Bone marrow (tissue), 2 donors: ENCODE data around the gene PARPBP.
"Not testable (repeated sequence)": the region's sequence is repeated elsewhere in the genome, so short reads cannot be mapped to it uniquely, and the experiment has no call there.

ENCODE experiments used
- DNase-seq, 2 donors: peaks; one replicate each; lab custom pipeline; 2025; lab: John Stamatoyannopoulos, UW

The PARPBP gene

GRCh38 chr12:102119674-102120563 lies at the start of gene PARPBP, which contains the start of gene NUP37:
PARPBP (plus strand) TSS chr12:102120183; CDS start chr12:102123889, 3,706 bp downstream.
NUP37 (minus strand) TSS chr12:102120114; CDS start chr12:102118518, 1,596 bp downstream.
- DNase-seq: peak; percentile 76 to 80

- not testable (repeated sequence) for DNase-seq
These were observed 47.9 kb upstream of the PARPBP start for GRCh38 chr12:102072092-102072491.

GRCh38 chr12:102080842-102081241 lies 39.1 kb upstream of the PARPBP start:
- DNase-seq: no peak

- DNase-seq: not testable (repeated sequence)
These were observed 30.7 kb upstream of the PARPBP start for GRCh38 chr12:102089228-102089835.

- DNase-seq: no peak
These were observed 26.7 kb upstream of the PARPBP start for GRCh38 chr12:102093319-102093718.

- DNase-seq: peak in 1 of 2 donors; percentile 7
These were observed 24.2 kb upstream of the PARPBP start for GRCh38 chr12:102095677-102096263.

- DNase-seq: no peak
These were observed 23.1 kb upstream of the PARPBP start for GRCh38 chr12:102096855-102097254.

GRCh38 chr12:102106905-102107304 lies 13.1 kb upstream of the PARPBP start:
- no peak for DNase-seq

- DNase-seq: no peak
These were observed 12.0 kb upstream of the PARPBP start for GRCh38 chr12:102107970-102108369.

- no peak for DNase-seq
These were observed 9.2 kb upstream of the PARPBP start for GRCh38 chr12:102110782-102111181.

- no peak for DNase-seq
These were observed 5.8 kb upstream of the PARPBP start for GRCh38 chr12:102114212-102114611.

- no peak for DNase-seq
These were observed 3.6 kb upstream of the PARPBP start for GRCh38 chr12:102116392-102116791.

- DNase-seq: no peak
These were observed 1.1 kb upstream of the PARPBP start for GRCh38 chr12:102118874-102119273.

- DNase-seq: no peak
These were observed 536 bp downstream of the PARPBP start for GRCh38 chr12:102120564-102120873.

GRCh38 chr12:102120886-102121285 lies 903 bp downstream of the PARPBP start:
- DNase-seq: no peak

GRCh38 chr12:102121328-102121727 lies 1.3 kb downstream of the PARPBP start:
- DNase-seq: not testable (repeated sequence)

GRCh38 chr12:102130720-102131119 lies 10.7 kb downstream of the PARPBP start:
- not testable (repeated sequence) for DNase-seq

GRCh38 chr12:102131442-102131841 lies 11.5 kb downstream of the PARPBP start:
- DNase-seq: not testable (repeated sequence)

- DNase-seq: not testable (repeated sequence)
These were observed 17.6 kb downstream of the PARPBP start for GRCh38 chr12:102137619-102138018.

- DNase-seq: not testable (repeated sequence)
These were observed 22.9 kb downstream of the PARPBP start for GRCh38 chr12:102142866-102143373.

GRCh38 chr12:102144221-102144620 lies 24.2 kb downstream of the PARPBP start:
- no peak for DNase-seq

- not testable (repeated sequence) for DNase-seq
These were observed 27.1 kb downstream of the PARPBP start for GRCh38 chr12:102147062-102147587.
